AG09309 (cell line): ENCODE data around the gene GRB10.
"Not testable (repeated sequence)": the region's sequence is repeated elsewhere in the genome, so short reads cannot be mapped to it uniquely, and the experiment has no call there.

ENCODE experiments used
- DNase-seq: peaks from one replicate; pipeline ENCODE4 v3.0.0-alpha.2; 2010; ENCODE audit warnings: low read depth
- H3K4me3 ChIP-seq: 2 replicates; pipeline ENCODE4 v1.5.1; 2011; ENCODE audit warnings: mild to moderate bottlenecking, low read depth, low read length, moderate library complexity; ENCODE audit not compliant: control insufficient read depth
- TF ChIP-seq, protein P1 (sequence below): IDR thresholded peaks from 2 replicates; pipeline ENCODE4 v1.5.1; 2011; ENCODE audit warnings: mild to moderate bottlenecking, low read depth, low read length, inconsistent platforms; ENCODE audit not compliant: insufficient read depth, control insufficient read depth; ENCODE audit errors: missing control alignments

The GRB10 gene

DNA sequence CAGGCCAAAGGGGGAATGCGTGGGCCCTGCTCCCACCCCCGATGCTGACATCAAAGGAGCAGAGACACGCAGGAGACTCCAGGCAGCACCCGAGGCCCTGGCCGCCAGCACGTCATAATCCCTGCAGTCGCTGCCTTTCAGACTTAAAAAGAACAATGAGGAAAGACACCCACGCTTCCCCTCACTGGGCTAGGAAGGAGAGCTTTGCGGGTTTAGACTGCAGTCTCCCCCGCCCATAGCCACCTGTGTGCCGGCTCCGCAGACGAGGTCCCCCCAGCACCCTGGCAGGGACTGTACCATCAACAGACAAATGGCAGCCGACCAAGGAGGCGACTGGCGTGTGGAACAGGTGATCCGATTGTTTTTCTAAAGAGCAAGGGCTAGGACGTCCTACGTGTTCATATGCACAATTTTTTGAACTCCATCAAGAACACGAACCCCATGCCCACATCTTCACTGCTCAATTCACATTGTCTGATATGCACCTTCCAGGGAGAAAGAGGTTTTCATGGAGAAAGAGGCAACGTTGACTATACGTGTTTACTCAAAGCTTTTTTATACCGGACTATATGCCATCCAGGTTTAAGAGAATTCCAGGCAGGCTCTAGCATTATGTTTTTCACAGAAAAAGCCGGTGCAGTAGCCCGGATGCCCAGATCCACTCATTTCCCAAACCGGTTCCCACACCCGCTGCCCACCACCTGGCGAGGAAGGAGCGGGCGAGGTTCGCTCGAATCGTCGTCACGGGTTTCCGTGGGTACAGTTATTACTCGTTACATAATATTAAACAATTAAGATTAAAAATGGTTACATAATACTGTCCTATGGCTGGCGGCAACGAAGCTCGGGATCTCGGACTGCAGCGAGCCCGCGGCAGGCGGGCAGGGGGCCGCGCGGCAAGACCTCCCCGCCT is 1.1 kb downstream of the GRB10 start:
- DNase-seq = no peak
- TF ChIP-seq, protein P1, sequence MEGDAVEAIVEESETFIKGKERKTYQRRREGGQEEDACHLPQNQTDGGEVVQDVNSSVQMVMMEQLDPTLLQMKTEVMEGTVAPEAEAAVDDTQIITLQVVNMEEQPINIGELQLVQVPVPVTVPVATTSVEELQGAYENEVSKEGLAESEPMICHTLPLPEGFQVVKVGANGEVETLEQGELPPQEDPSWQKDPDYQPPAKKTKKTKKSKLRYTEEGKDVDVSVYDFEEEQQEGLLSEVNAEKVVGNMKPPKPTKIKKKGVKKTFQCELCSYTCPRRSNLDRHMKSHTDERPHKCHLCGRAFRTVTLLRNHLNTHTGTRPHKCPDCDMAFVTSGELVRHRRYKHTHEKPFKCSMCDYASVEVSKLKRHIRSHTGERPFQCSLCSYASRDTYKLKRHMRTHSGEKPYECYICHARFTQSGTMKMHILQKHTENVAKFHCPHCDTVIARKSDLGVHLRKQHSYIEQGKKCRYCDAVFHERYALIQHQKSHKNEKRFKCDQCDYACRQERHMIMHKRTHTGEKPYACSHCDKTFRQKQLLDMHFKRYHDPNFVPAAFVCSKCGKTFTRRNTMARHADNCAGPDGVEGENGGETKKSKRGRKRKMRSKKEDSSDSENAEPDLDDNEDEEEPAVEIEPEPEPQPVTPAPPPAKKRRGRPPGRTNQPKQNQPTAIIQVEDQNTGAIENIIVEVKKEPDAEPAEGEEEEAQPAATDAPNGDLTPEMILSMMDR = no peak
- no peak overlapping the region for H3K4me3 ChIP-seq

DNA sequence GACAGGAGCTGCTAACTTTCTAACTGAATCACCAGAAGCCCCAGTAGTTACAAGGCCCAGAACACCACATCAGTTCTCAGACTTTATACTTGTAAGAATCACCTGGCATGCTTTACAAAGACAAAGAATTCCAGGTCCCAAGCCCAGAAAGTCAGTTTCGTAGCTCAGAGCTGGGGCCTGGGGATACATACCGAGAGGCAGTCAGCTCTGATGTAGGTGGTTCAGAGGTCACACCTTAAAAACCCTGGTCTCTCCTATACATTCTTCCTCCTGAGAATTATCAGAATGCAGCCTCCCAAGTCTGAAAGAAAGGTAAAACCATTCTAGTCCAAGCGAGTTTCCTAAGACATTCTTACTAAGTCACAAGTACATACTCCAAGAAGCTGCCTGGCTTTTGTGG is 2.3 kb downstream of the GRB10 start:
- TF ChIP-seq, protein P1 = no peak
- H3K4me3 ChIP-seq = no peak overlapping the region
- no peak for DNase-seq

DNA sequence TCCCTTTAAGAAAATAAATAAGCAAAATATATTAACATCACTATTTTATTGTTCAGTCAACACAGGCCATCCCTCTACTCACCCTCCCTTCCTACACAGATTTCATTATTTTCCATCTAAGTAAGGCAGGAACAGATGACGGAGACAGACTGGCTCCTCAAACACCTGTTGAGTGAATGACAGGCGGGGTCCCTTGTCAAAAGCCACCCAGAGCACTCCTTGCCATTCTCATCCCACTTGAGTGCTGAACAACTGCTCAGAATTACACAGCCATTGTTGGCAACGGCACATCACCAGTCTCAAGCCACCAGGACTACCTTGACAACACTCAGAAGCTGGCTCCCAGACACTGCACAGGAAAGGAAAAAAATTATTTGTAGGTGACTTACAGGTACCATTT is 3.3 kb downstream of the GRB10 start:
- DNase-seq = no peak
- TF ChIP-seq, protein P1 = no peak
- H3K4me3 ChIP-seq = no peak overlapping the region

DNA sequence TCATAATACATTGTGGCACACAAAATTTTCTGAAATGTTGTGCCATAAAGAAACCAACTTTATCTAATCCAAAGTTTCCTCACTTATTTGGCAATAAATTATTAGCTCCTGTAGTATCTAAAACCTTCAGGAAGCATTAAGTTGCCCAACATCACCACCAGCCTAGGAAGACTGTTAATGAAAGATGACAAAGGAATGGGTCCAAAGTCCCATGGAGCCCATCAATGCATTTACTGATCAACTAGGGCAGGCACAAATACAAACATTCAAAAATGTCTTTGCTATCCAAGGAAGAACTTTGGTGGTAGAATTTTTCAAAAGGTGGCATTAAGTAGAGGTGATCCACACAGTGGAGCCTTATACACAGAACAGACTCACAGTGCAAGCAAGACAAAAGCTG is 4.5 kb downstream of the GRB10 start:
- DNase-seq = no peak
- H3K4me3 ChIP-seq = no peak overlapping the region
- TF ChIP-seq, protein P1 = no peak

DNA sequence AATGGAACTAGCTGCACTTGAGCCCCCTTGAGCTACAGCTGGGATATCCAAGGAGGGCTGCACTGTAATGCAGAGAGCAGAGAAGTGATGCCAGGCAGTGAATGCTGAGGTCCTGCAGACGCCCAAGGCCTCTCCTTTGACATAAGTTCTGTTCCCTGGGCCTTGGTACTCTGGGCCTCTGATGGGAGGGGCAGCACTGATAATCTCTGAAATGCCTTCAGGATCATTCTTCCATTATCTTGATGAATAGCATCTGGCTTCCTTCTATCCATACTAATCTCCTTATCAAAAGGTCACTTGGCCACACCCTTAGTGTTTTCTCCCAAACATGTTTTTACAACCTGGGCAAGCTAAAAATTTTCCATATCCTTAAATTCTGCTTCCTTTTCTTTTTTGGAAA is 6.9 kb downstream of the GRB10 start:
- H3K4me3 ChIP-seq = no peak overlapping the region
- TF ChIP-seq, protein P1 = no peak
- DNase-seq = no peak

DNA sequence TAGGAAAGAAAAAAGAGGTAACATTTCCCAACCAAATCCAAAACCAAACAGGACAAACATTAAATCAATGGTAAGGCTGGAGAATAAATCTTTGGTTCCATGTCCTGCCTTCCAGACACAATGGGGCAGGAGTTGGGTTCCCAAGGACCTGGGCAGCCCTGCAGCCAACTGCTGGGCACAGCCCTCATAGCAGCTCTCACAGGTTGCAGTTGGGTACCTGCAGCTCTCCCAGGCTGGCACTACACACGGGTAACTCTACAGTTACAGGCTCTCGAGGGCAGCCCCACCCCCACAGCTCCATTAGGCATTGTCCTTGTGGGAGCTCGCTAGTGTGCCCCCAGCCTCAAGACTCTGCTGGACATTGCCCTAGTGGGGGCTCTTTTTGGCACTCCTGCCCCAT is 7.5 kb downstream of the GRB10 start:
- H3K4me3 ChIP-seq = no peak overlapping the region
- TF ChIP-seq, protein P1 = no peak
- no peak for DNase-seq

DNA sequence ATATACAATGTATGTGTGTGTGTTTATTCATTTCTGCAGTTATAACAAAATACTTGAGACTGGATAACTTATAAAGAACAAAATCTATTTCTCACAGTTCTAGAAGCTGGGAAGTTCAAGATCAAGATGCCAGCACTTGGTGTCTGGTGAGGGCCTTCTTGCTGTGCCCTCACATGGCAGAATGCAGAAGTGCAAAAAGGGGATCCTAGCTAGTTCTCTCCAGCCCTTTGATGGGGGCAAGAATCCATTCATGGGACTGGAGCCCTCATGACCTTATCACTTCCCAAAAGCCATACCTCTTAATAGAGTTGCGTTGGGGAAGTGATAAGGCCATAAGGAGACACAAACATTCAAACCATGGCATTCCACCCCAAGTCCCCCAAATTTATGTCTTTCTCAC is 8.4 kb downstream of the GRB10 start:
- TF ChIP-seq, protein P1 = no peak
- H3K4me3 ChIP-seq = no peak overlapping the region
- DNase-seq = no peak

DNA sequence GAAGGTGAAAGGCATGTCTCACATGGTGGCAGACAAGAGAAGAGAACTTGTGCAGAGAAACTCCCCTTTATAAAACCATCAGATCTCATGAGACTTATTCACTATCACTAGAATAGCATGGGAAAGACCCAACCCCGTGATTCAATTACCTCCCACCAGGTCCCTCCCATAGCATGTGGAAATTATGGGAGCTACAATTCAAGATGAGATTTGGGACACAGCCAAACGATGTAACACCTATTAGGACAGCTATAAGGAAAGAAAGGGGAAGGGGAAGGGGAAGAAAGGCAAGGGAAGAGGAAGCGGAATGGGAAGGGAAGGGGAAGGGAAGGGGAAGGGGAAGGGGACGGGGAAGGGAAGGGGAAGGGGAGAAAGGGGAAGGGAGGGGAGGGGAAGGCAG is 9.6 kb downstream of the GRB10 start:
- not testable (repeated sequence) for H3K4me3 ChIP-seq, DNase-seq
